Upper lobe of left lung (tissue), 4 donors: ENCODE results near the gene TRAPPC3.

ENCODE experiments used
- CTCF ChIP-seq, 6 experiments: fragments of 450-650 bp in 4 of 6; fragments of 200-600 bp in 2 of 6; sonication (generic) in 2 of 6; IDR thresholded peaks; one replicate each; pipeline ENCODE4 v1.5.1; 2016 to 2019; ENCODE audit warnings: antibody characterized with exemption in 6 of 6
- POLR2A ChIP-seq, 4 donors: fragments of 450-650 bp; IDR thresholded peaks; one replicate each; pipeline ENCODE4 v1.5.1; 2016 to 2017; ENCODE audit warnings: antibody characterized with exemption in 4 of 4, mild to moderate bottlenecking in 2 of 4

GRCh38 chr1:36163426-36163825 is 14.1 kb upstream of the TRAPPC3 start:
- TF ChIP-seq CTCF (IDR thresholded peaks at IDR 0.05), result no peak
- TF ChIP-seq POLR2A (IDR thresholded peaks at IDR 0.05), result no peak
